ENCODE results near the gene PRUNE2.

DNA sequence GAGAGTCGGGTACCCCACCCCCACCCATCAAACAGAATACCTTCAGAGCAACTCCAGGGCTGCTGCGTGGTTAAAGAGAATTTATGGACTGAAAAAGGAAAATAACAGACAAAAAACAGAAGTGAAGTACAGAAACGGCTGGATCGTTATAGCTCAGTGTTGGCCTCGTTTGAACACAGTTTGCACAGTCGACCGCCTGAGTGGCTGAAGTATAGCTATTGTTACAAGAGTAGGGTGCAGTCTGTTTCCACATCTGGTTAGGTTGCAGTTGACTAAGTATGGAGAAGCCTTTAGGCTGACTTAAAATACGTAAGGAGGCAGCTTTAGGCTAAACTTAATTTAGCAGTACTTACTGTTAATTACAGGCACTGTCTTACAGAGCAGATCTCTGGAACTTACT is 325.7 kb downstream of the PRUNE2 start:
- TF ChIP-seq EP300 (IDR thresholded peaks at IDR 0.05), result no peak
- TF ChIP-seq, protein P1, sequence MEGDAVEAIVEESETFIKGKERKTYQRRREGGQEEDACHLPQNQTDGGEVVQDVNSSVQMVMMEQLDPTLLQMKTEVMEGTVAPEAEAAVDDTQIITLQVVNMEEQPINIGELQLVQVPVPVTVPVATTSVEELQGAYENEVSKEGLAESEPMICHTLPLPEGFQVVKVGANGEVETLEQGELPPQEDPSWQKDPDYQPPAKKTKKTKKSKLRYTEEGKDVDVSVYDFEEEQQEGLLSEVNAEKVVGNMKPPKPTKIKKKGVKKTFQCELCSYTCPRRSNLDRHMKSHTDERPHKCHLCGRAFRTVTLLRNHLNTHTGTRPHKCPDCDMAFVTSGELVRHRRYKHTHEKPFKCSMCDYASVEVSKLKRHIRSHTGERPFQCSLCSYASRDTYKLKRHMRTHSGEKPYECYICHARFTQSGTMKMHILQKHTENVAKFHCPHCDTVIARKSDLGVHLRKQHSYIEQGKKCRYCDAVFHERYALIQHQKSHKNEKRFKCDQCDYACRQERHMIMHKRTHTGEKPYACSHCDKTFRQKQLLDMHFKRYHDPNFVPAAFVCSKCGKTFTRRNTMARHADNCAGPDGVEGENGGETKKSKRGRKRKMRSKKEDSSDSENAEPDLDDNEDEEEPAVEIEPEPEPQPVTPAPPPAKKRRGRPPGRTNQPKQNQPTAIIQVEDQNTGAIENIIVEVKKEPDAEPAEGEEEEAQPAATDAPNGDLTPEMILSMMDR (IDR thresholded peaks at IDR 0.05), result no peak
